Measurements from ENCODE around the gene TMEM204. TPM values are rescaled to one million over a fixed set of nuclear protein-coding genes. Genes with fewer than 3 reads are reported as not detected.

Gene TMEM204
- total and polyA plus RNA-seq, 3 donors from 2014 or later = 13.7 to 21.4 (median 19.4) TPM

DNA sequence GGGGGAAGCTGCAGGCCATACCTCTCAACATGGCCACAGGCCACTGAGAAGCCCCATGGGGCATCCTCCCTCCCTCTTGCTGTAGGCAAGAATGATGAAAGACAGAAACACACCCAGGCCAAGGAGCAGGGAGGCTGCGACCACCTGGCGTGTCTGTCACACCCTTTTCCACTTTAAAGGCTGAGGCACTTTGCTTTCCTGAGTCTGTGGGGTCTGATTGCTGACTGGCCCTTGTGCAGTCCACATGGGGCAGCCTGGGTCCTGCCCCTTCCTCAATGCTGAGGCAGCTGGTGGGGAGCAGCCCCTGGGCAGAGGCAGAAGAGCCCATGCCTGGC lies 8.7 kb downstream of the TMEM204 start:
- Histone ChIP-seq H3K36me3 (ENCODE audit: low read depth, missing control alignments) (no peaks in the 10 kb centered on the region), H3K4me3 (no peak overlapping the region), H3K4me1 (peaks cover 29% of the 10 kb centered on the region), H3K9me3 (no peaks in the 10 kb centered on the region), H3K27me3 (no peaks in the 10 kb centered on the region), H3K27ac (peak overlapping the region in 1 of 2 donors; percentile 42)
- intact Hi-C loops (cut with DNase I; ENCODE audit: low total_unique reads) = no loop called here
- DNase-seq = no peak
- no peak for TF ChIP-seq POLR2A (IDR thresholded peaks at IDR 0.05)
- TF ChIP-seq, protein P1, sequence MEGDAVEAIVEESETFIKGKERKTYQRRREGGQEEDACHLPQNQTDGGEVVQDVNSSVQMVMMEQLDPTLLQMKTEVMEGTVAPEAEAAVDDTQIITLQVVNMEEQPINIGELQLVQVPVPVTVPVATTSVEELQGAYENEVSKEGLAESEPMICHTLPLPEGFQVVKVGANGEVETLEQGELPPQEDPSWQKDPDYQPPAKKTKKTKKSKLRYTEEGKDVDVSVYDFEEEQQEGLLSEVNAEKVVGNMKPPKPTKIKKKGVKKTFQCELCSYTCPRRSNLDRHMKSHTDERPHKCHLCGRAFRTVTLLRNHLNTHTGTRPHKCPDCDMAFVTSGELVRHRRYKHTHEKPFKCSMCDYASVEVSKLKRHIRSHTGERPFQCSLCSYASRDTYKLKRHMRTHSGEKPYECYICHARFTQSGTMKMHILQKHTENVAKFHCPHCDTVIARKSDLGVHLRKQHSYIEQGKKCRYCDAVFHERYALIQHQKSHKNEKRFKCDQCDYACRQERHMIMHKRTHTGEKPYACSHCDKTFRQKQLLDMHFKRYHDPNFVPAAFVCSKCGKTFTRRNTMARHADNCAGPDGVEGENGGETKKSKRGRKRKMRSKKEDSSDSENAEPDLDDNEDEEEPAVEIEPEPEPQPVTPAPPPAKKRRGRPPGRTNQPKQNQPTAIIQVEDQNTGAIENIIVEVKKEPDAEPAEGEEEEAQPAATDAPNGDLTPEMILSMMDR (IDR thresholded peaks at IDR 0.05) = no peak
- WGBS, 2 donors = 100% methylated on average over 1 to 2 of the region's 2 CpGs

DNA sequence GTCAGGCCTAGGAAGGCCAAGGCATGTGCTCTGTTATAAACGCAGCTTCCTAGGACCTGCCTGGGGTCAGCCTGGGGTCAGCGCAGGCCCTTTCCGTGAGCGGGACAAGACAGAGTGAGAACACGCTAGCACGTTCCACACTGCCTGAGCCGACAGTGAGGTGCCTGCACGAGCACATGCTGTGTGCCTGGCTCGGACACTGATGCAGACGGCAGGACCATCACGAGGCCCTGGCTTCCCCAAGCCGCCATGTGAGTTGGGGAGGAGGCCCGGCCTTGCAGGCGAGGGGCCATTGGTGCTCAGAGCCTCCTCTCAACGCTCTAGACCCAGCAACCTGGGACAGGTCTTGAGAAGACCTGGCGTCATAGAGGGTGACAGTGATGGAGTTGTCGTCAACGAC lies 9.1 kb downstream of the TMEM204 start:
- Histone ChIP-seq H3K9me3 (no peaks in the 10 kb centered on the region), H3K4me1 (peaks cover 29% of the 10 kb centered on the region), H3K4me3 (no peak overlapping the region), H3K27me3 (no peaks in the 10 kb centered on the region), H3K27ac (peak overlapping the region in 1 of 2 donors; percentile 42), H3K36me3 (ENCODE audit: low read depth, missing control alignments) (no peaks in the 10 kb centered on the region)
- intact Hi-C loops (cut with DNase I; ENCODE audit: low total_unique reads) = no loop called here
- no peak for DNase-seq
- 87 to 100% methylated on average over 1 to 18 of the region's 18 CpGs for WGBS, 2 donors
- no peak for TF ChIP-seq POLR2A (IDR thresholded peaks at IDR 0.05)
- TF ChIP-seq, protein P1 (IDR thresholded peaks at IDR 0.05) = no peak

DNA sequence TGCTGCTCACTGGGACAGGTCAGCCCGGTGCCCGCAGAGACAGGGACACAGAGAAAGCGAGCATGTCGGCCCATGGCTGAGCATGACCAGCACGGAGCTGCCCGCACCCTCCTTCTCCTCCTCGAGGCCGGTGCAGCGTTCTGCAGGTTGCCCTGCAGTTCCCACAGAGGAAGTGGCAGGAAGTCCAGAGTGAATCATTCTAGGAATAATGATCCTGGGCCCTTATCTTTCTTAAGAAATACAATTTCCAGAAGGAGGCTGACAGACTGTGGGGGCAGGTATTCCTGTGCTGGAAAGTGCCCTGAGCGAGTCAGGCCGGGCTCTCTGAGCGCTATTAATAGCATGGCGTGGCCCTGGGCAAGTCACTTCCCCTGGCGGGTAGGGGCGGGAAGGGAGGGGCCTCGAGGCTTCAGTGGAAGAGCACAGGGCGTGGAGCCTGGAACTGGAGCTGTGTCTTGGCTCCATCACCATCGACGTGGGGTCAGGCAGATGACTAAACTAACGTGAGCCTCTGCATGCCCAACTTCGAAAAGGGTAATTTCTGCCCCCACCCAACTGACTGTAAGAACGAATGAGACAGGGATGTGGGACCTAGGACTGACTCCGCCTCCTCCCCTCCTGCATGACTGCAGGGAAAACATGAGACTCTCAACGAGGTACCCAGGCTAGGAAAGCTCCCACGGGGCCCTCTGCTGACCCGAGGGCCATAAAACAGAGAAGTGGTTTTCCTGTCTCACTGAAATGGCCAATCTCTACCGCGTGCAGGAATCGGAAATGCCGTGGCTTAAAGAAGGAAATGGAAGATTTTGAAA lies 9.8 kb downstream of the TMEM204 start:
- DNase-seq = peak; percentile 37
- 58 to 64% methylated on average over 22 to 30 of the region's 30 CpGs for WGBS, 2 donors
- intact Hi-C loops (cut with DNase I; ENCODE audit: low total_unique reads) = no loop called here
- H3K27me3 ChIP-seq = no peaks in the 10 kb centered on the region
- H3K9me3 ChIP-seq = no peaks in the 10 kb centered on the region
- peak overlapping the region in 1 of 2 donors; percentile 42 for H3K27ac ChIP-seq
- no peak overlapping the region for H3K4me3 ChIP-seq
- no peaks in the 10 kb centered on the region for H3K36me3 ChIP-seq (ENCODE audit: low read depth, missing control alignments)
- TF ChIP-seq, protein P1 (IDR thresholded peaks at IDR 0.05) = no peak
- TF ChIP-seq POLR2A (IDR thresholded peaks at IDR 0.05) = no peak
- H3K4me1 ChIP-seq = peaks cover 27% of the 10 kb centered on the region

DNA sequence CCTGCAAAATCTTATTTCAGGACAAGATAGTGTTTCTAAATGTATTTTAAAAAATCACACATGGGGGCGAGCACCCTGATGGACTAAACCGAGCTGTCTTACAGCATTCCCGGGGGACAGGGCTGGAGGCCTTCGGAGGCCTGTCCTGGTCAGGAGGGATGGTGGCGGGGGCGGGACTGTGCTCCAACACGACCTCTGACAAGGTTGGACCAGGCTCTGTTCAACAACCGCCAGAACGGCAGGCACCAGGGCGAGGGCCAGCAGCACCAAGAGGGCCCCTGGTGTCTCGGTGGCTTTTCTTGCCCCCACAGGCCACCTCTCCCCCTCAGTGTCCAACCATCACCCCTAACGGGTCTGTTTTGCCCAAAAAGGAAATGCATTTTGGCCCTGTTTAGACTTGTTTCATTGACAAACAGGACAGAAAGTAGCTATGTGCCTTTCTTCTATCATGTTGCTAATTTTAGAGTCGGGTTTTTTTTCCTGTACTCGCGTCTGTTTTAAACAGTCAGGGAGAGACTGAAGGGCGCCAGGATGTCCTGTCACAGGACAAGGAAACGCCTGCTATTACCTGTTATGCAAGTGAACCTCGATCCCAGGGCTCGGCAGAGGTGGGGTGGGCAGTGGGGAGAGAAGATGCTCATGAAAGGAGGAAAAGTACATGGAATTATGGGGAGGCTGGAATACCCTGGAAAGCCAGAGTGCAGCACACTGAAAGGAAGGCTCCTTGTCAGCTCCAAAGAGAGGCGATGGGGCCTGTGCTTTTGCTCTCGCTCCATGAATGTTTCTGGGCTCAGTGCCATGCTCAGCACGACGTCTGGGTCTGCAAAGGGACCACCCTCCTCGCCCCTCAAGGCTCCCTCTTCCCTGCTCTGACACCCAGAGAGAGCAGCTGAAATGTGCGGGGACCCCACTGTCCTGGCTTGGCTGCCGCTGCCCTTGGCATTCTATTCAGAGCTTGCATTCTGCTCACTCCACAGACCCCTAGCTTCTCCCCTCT lies 11.9 kb downstream of the TMEM204 start:
- TF ChIP-seq, protein P1 (IDR thresholded peaks at IDR 0.05) = no peak
- TF ChIP-seq POLR2A (IDR thresholded peaks at IDR 0.05) = no peak
- H3K4me3 ChIP-seq = no peak overlapping the region
- peak overlapping the region; percentile 3 to 84 for H3K27ac ChIP-seq
- H3K4me1 ChIP-seq = peaks cover 41% of the 10 kb centered on the region
- H3K36me3 ChIP-seq (ENCODE audit: low read depth, missing control alignments) = no peaks in the 10 kb centered on the region
- intact Hi-C loops (cut with DNase I; ENCODE audit: low total_unique reads) = no loop called here
- H3K9me3 ChIP-seq = no peaks in the 10 kb centered on the region
- 46 to 55% methylated on average over 26 of the region's 26 CpGs for WGBS, 2 donors
- H3K27me3 ChIP-seq = no peaks in the 10 kb centered on the region
- DNase-seq = no peak
